ENCODE measurements around the gene PRR11. TPM values are rescaled to one million over a fixed set of nuclear protein-coding genes. Genes with fewer than 3 reads are reported as not detected.

The PRR11 gene
- 10 to 100 TPM; 67.3 to 70.2 TPM for total RNA-seq

DNA sequence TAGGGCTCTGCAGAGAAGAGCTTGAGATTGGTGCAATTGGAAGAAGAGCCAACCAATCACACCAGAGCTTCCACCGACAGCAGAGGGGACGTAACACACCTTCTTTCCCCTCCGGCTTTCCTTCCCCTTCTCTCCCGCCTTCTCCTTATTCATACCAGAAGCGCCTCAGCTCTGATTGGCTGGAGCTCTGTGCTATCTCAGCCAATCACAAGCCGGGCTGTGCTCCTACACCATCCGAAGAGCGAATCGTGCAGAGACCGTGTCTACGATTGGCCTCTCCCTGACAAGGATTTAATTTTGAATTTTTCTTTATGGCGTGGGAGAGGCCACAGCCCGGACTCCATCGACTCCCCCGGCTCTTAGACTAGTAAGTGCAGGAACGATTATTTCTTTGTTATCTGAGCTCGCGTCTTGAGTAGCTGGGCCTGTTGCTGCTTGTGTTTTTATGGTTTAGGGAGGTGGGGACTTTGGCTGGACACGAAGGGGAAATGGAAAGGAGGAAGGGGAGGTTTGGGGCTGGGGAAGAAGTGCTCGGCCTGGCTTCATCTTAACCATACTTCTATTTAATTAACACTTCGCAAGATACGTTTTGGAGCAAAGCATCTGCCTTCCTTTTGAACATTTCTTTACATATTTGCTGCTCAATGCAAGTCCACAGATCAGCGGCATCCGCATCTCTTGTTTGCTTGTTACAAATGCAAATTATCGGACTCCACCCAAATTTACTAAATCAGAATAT is at the start of gene PRR11:
PRR11 (plus strand) TSS at position 308 of the 739 bp plus-strand sequence. CDS start 14,007 bp downstream, outside the sequence.
- ChIA-PET CTCF (interaction anchor here (1.0 kb wide), 2 partner anchors 49 to 151 kb away, joined by 3 to 6 read pairs; partner anchors contain the start of gene TRIM37), POLR2A (interaction anchor here (0.8 to 4.7 kb wide), 6 partner anchors 31 to 524 kb away, joined by 4 to 39 read pairs (median 8); partner anchors contain the start of genes CLTC, GDPD1, SMG8 and TRIM37)
- intact Hi-C loops (cut with micrococcal nuclease) = loop anchor here (1.0 to 5.0 kb wide), 8 partner anchors 49 to 1149 kb away; partner anchors contain the start of genes GDPD1, SMG8, SRSF1 and TRIM37
- no peaks in the 10 kb centered on the region for H3K27me3 Mint-ChIP-seq
- H3K36me3 Mint-ChIP-seq = peaks cover 6% of the 10 kb centered on the region
- H3K4me1 Mint-ChIP-seq (ENCODE audit: low read depth) = peaks cover 37% of the 10 kb centered on the region
- DNase-seq = peak; percentile 97
- H3K9me3 Mint-ChIP-seq = no peaks in the 10 kb centered on the region
- H3K4me3 Mint-ChIP-seq = no peak within 1 kb of the TSS
- H3K27ac Mint-ChIP-seq = no peak within 1 kb of the TSS

DNA sequence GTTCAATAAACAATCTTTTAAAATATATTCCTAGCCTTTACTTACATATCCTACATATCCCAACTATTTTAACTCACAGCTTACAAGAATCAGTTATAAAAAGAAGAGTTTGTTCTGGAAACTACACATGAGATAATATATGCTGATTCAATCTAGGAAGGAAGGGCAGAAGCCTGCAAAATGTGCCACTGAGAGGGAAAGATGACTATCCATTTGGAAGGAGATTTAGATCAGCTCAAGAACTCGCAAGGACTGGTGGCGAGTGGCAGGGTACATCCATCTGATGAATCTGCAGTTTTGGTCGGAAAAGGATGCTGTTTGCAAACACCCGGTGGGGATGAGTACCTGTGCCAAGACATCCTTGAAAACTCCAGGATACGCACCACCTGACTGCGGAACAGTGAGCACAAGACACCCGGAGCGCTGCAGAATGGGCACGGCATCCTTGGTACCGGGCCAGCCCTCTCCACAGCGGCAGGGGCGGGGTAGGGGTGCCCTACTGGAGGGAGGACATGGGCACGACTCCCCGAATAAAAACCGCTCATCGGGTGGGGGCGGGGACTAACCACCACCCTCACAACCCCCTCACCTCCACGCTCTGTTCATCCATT is 49.6 kb upstream of the PRR11 start:
- CTCF ChIA-PET = interaction anchor here (1.2 to 1.9 kb wide), 2 partner anchors 49 to 60 kb away, joined by 4 to 6 read pairs; partner anchors contain the start of genes PRR11 and SKA2
- DNase-seq = peak; percentile 78
- POLR2A ChIA-PET = interaction anchor here (1.1 to 2.1 kb wide), 4 partner anchors 11 to 587 kb away, joined by 6 to 39 read pairs (median 6); partner anchors contain the start of genes CLTC, PRR11 and SKA2
- H3K27ac Mint-ChIP-seq = peak overlapping the region; percentile 94
- intact Hi-C loops (cut with micrococcal nuclease) = loop anchor here (1.0 to 10.0 kb wide), 7 partner anchors 49 to 1021 kb away; partner anchors contain the start of genes CLTC, DYNLL2, GDPD1 and PRR11
- H3K36me3 Mint-ChIP-seq = peaks cover 18% of the 10 kb centered on the region
- peaks cover 49% of the 10 kb centered on the region for H3K4me1 Mint-ChIP-seq (ENCODE audit: low read depth)
- peak overlapping the region; percentile 98 for H3K4me3 Mint-ChIP-seq
- no peaks in the 10 kb centered on the region for H3K9me3 Mint-ChIP-seq
- H3K27me3 Mint-ChIP-seq = no peaks in the 10 kb centered on the region

DNA sequence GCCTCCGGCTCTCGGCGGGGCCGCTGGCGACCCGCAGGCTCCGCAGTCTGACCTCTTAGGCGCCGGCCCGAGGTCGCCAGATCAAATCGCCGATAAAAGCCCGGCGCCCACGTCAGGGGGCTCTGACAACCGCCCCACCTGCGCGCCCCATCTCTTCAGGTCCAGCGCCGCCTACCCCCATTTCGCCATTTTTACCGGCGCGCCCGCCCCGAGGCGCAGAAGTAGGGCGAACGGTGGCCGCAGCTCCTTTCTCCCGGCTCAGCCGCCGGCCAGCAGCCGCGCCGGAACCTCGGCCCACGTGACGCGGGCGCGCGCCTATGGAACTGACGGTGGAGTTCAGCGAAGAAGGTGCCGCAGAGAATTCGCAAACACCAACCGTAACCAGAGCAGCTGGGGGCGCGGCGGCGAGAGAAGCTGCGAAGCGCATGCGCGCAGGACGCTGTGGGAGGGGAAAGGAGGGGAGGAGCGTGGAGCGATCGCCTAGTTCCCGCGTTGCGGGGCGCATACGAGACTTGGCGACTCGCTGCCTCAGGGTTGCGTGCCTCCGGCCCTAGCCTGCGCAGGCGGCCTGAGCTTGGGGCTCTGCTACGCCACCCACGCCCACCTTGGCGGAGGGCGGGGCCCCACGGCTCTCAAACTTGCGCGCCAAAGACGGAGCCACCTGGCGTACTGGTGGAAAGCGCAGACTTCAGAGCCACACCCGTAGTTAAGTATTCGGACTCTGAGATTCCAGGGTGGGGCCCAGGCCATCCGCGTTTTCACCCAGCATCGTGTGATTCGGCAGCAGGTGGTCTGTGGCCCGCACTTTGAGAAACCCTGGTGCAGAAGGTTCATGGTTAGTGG is 48.9 kb upstream of the PRR11 start, which contains the start of gene TRIM37:
TRIM37 (minus strand) TSS at position 418 of the 843 bp plus-strand sequence. CDS start 419 bp downstream, outside the sequence.
- POLR2A ChIA-PET = interaction anchor here (1.1 to 2.1 kb wide), 7 partner anchors 10 to 588 kb away, joined by 3 to 39 read pairs (median 6); partner anchors contain the start of genes CLTC, PRR11, SKA2 and SMG8
- H3K27ac Mint-ChIP-seq = peak within 1 kb of the TSS; percentile 94
- DNase-seq = peak; percentile 100
- H3K36me3 Mint-ChIP-seq = peaks cover 14% of the 10 kb centered on the region
- peaks cover 47% of the 10 kb centered on the region for H3K4me1 Mint-ChIP-seq (ENCODE audit: low read depth)
- no peaks in the 10 kb centered on the region for H3K9me3 Mint-ChIP-seq
- H3K27me3 Mint-ChIP-seq = no peaks in the 10 kb centered on the region
- intact Hi-C loops (cut with micrococcal nuclease) = loop anchor here (1.0 to 10.0 kb wide), 7 partner anchors 49 to 1022 kb away; partner anchors contain the start of genes CLTC, DYNLL2, GDPD1 and PRR11
- CTCF ChIA-PET = interaction anchor here (1.2 to 1.9 kb wide), 2 partner anchors 49 to 59 kb away, joined by 4 to 6 read pairs; partner anchors contain the start of genes PRR11 and SKA2
- peak within 1 kb of the TSS; percentile 98 for H3K4me3 Mint-ChIP-seq

DNA sequence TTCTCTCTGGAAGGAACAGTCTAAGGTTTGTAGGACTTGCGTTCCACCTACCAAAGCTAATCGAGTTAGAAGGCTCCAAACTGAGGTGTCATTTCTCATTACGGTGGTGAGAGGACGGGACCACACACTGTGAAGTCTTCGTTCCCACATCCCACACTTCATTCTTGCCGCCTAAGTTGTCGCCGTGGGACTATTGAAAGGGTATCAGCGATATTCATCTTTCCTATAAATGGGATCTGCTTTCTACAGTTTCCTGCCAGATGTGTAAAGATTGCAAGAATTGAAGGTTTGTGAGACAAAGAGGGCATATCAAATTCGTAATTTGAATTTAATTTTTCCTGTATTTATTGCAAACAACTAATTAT is 48.3 kb upstream of the PRR11 start:
- CTCF ChIA-PET = interaction anchor here (1.2 to 1.9 kb wide), 2 partner anchors 48 to 59 kb away, joined by 4 to 6 read pairs; partner anchors contain the start of genes PRR11 and SKA2
- Mint-ChIP-seq H3K4me3 (peak overlapping the region; percentile 98), H3K9me3 (no peaks in the 10 kb centered on the region), H3K27ac (peak overlapping the region; percentile 94), H3K27me3 (no peaks in the 10 kb centered on the region), H3K4me1 (ENCODE audit: low read depth) (peaks cover 43% of the 10 kb centered on the region), H3K36me3 (peaks cover 14% of the 10 kb centered on the region)
- POLR2A ChIA-PET = interaction anchor here (1.1 to 2.1 kb wide), 7 partner anchors 9 to 589 kb away, joined by 3 to 39 read pairs (median 6); partner anchors contain the start of genes CLTC, PRR11, SKA2 and SMG8
- intact Hi-C loops (cut with micrococcal nuclease) = loop anchor here (1.0 to 10.0 kb wide), 5 partner anchors 115 to 1022 kb away; partner anchors contain the start of genes CLTC, DYNLL2 and GDPD1
- no peak for DNase-seq

DNA sequence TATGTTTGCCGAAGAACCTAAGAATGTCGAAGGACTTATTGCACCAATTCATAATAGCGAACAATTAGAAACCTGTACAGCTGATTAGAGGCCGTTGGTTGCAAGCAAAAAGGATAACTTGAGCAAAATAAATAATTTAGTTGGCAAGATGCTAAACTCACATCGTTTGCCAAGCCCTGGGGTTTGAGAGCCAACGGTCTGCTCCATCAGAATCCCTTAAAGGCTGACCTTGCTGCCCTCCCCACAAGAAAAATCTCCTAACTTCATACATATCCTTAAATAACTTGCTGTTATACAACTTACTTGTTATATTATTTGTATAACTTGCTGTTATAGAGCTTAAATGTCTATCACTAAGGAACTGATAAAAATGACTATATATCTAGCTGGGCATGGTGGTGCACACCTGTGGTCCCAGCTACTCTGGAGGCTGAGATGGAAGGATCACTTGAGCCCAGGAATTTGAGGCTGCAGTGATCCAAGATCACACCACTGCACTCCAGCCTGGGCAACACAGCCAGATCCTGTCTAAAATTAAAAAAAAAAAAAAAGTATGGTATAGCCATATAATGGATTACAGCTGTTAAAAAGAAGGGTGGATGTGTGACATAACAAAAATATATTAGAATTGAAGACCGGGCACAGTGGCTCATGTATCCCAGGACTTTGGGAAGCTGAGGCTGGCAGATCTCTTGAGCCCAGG is 47.0 kb upstream of the PRR11 start:
- Mint-ChIP-seq H3K9me3 (no peaks in the 10 kb centered on the region), H3K36me3 (peaks cover 12% of the 10 kb centered on the region), H3K27ac (no peak overlapping the region), H3K4me1 (ENCODE audit: low read depth) (peaks cover 38% of the 10 kb centered on the region), H3K27me3 (no peaks in the 10 kb centered on the region), H3K4me3 (peak overlapping the region; percentile 43)
- no peak for DNase-seq
- intact Hi-C loops (cut with micrococcal nuclease) = loop anchor here (5.0 to 10.0 kb wide), 3 partner anchors 114 to 1024 kb away; partner anchors contain the start of genes DYNLL2 and GDPD1
- POLR2A ChIA-PET = no interaction called here
- CTCF ChIA-PET = no interaction called here

DNA sequence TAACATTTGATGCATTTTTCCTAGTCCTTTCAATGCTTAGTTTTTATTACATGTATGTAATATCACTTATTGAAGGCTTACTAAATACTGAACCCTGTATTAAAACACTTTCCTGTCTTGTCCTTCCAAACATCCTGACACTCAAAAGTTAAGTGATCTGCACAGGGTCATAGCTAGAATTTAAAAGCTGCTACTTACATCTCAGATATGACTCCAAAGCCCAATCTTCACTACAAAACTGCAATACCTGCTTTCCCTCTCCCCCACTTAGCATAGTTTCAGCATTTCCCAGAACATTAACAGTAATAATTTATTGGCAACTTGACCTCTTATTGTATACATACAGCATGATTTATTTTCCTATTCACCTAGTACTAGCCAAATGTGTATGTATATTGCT is 44.6 kb upstream of the PRR11 start:
- intact Hi-C loops (cut with micrococcal nuclease) = no loop called here
- H3K36me3 Mint-ChIP-seq = peaks cover 14% of the 10 kb centered on the region
- H3K4me1 Mint-ChIP-seq (ENCODE audit: low read depth) = peaks cover 23% of the 10 kb centered on the region
- H3K27me3 Mint-ChIP-seq = no peaks in the 10 kb centered on the region
- POLR2A ChIA-PET = no interaction called here
- CTCF ChIA-PET = interaction anchor here (0.6 kb wide), 1 partner anchor 29 kb away, joined by 3 read pairs; no protein-coding TSS in a partner anchor
- no peak overlapping the region for H3K27ac Mint-ChIP-seq
- no peaks in the 10 kb centered on the region for H3K9me3 Mint-ChIP-seq
- DNase-seq = no peak
- H3K4me3 Mint-ChIP-seq = no peak overlapping the region

DNA sequence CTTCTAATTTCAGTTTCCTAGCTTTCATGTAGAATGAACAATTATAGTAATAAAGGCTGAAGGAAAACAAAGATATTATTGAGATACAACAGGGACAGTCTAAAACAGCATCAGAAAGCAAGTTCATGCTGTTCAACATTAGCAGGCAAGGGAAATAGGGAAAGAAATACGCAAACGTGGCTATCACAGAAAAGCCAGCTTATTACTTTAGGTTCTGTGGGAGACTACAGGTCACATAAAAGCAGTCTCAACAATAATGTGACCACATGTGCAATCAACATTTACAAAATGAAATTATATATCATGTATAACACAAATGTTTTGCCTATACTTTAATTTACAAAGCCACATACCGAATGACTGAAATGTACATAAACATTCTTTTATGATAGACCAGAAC is 44.0 kb upstream of the PRR11 start:
- Mint-ChIP-seq H3K27me3 (no peaks in the 10 kb centered on the region), H3K4me3 (no peak overlapping the region), H3K9me3 (no peaks in the 10 kb centered on the region), H3K36me3 (peaks cover 17% of the 10 kb centered on the region), H3K27ac (no peak overlapping the region), H3K4me1 (ENCODE audit: low read depth) (peaks cover 23% of the 10 kb centered on the region)
- POLR2A ChIA-PET = no interaction called here
- intact Hi-C loops (cut with micrococcal nuclease) = no loop called here
- CTCF ChIA-PET = no interaction called here
- no peak for DNase-seq

DNA sequence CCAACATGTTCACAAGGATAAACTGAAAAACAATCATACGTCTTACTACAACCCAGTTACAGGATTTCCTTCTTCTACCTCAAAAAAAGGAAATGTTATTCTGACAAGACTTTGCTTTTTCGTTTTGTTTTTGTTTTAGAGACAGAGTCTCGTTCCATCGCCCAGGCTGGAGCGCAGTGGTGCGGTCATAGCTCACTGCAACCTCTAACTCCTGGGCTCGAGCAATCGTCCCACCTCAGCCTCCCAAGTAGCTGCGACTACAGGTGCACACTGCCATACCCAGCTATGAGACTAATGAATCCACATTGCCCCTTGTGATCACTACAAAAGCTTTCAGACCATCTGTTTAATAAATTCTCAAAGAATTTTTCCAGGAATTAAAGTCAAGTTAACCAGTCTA is 40.1 kb upstream of the PRR11 start:
- H3K4me1 Mint-ChIP-seq (ENCODE audit: low read depth) = peaks cover 6% of the 10 kb centered on the region

DNA sequence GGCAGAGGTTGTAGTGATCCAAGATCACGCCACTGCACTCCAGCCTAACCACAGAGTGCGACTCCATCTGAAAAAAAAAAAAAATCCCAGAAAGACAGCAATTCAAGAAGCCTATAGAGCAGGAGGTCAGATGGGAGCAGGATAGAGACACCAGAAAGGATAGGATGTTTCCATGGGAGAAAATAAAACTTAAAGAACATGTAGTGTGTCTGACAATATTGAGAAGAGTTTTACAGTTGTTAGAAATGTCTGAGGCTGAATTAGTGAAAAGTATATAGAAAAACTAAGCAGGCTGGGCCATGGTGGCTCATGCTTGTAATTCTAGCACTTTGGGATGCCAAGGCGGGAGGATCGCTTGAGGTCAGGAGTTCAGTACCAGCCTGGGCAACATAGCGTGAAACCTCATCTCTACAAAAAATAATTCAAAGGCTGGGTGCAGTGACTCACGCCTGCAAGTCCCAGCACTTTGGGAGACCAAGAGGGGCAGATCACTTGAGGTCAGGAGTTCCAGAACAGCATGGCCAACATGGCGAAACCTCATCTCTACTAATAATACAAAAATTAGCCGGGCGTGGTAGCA is 33.6 kb upstream of the PRR11 start:
- H3K36me3 Mint-ChIP-seq = peaks cover 9% of the 10 kb centered on the region
- no peak overlapping the region for H3K4me3 Mint-ChIP-seq
- POLR2A ChIA-PET = no interaction called here
- intact Hi-C loops (cut with micrococcal nuclease) = no loop called here
- H3K4me1 Mint-ChIP-seq (ENCODE audit: low read depth) = peaks cover 2% of the 10 kb centered on the region
- CTCF ChIA-PET = interaction anchor here (0.6 kb wide), 1 partner anchor 127 kb away, joined by 7 read pairs; no protein-coding TSS in a partner anchor
- H3K9me3 Mint-ChIP-seq = no peaks in the 10 kb centered on the region
- no peak for DNase-seq
- no peak overlapping the region for H3K27ac Mint-ChIP-seq
- H3K27me3 Mint-ChIP-seq = no peaks in the 10 kb centered on the region

More for the DNA sequence above, 40.1 kb upstream of the PRR11 start:
- H3K27me3 Mint-ChIP-seq = no peaks in the 10 kb centered on the region
- H3K36me3 Mint-ChIP-seq = peaks cover 10% of the 10 kb centered on the region
- no peak overlapping the region for H3K4me3 Mint-ChIP-seq
- intact Hi-C loops (cut with micrococcal nuclease) = no loop called here
- no peaks in the 10 kb centered on the region for H3K9me3 Mint-ChIP-seq
- H3K27ac Mint-ChIP-seq = no peak overlapping the region
- CTCF ChIA-PET = interaction anchor here (0.6 to 0.7 kb wide), 2 partner anchors 17 to 23 kb away, joined by 3 to 4 read pairs; no protein-coding TSS in a partner anchor
- POLR2A ChIA-PET = no interaction called here
- no peak for DNase-seq

DNA sequence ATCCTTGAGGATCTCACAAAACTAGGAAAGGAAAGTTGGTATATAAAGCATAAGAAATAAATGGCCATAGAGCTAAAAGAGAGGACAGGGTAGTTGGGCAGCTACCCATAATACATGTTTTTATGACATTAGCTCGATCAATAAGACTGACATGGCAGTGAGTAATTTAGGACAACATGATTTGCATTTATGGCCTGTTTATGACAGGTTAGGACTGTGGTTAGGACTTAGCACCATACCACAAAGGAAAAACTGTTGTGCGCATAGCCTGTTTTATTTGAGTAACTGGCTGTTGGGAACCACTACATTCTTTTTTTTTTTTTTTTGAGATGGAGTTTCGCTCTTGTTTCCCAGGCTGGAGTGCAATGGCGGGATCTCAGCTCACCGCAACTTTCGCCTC is 30.9 kb upstream of the PRR11 start:
- no peak overlapping the region for H3K4me3 Mint-ChIP-seq
- CTCF ChIA-PET = no interaction called here
- peaks cover 3% of the 10 kb centered on the region for H3K4me1 Mint-ChIP-seq (ENCODE audit: low read depth)
- peaks cover 16% of the 10 kb centered on the region for H3K36me3 Mint-ChIP-seq
- H3K9me3 Mint-ChIP-seq = no peaks in the 10 kb centered on the region
- H3K27me3 Mint-ChIP-seq = no peaks in the 10 kb centered on the region
- POLR2A ChIA-PET = interaction anchor here (0.7 to 1.0 kb wide), 2 partner anchors 31 to 805 kb away, joined by 4 read pairs; partner anchors contain the start of genes PRR11 and SKA2
- intact Hi-C loops (cut with micrococcal nuclease) = no loop called here
- H3K27ac Mint-ChIP-seq = no peak overlapping the region
- no peak for DNase-seq
